UCSD-AML1 (cell line): ENCODE data around the gene PON1.

ENCODE experiments used
- DNase-seq: peaks from one replicate; lab custom pipeline; 2025; ENCODE audit not compliant: unreplicated experiment; lab: John Stamatoyannopoulos, UW

PON1 gene

GRCh38 chr7:95317966-95318365 lies 6.4 kb downstream of the PON1 start:
- DNase-seq: no peak

- DNase-seq: no peak
These were observed 6.8 kb downstream of the PON1 start for GRCh38 chr7:95317546-95317945.

GRCh38 chr7:95316588-95316987 lies 7.7 kb downstream of the PON1 start:
- DNase-seq: no peak

GRCh38 chr7:95312561-95312960 lies 11.8 kb downstream of the PON1 start:
- no peak for DNase-seq

- DNase-seq: no peak
These were observed 12.9 kb downstream of the PON1 start for GRCh38 chr7:95311389-95311788.

GRCh38 chr7:95309951-95310350 lies 14.4 kb downstream of the PON1 start:
- no peak for DNase-seq

GRCh38 chr7:95304990-95305389 lies 19.3 kb downstream of the PON1 start:
- DNase-seq: no peak

GRCh38 chr7:95303013-95303905 lies 21.1 kb downstream of the PON1 start:
- no peak for DNase-seq

GRCh38 chr7:95298091-95298490 lies 26.2 kb downstream of the PON1 start:
- DNase-seq: no peak

GRCh38 chr7:95297041-95297440 lies 27.3 kb downstream of the PON1 start:
- DNase-seq: no peak

GRCh38 chr7:95296456-95296855 lies 27.9 kb downstream of the PON1 start:
- DNase-seq: no peak

GRCh38 chr7:95295397-95295796 lies 28.9 kb downstream of the PON1 start:
- DNase-seq: no peak

- DNase-seq: no peak
These were observed 34.0 kb downstream of the PON1 start for GRCh38 chr7:95290166-95290830.

- no peak for DNase-seq
These were observed 38.2 kb downstream of the PON1 start for GRCh38 chr7:95286096-95286495.

GRCh38 chr7:95279417-95279816 lies 44.9 kb downstream of the PON1 start:
- no peak for DNase-seq

- DNase-seq: no peak
These were observed 48.2 kb downstream of the PON1 start for GRCh38 chr7:95276114-95276513.

- DNase-seq: no peak
These were observed 54.7 kb downstream of the PON1 start for GRCh38 chr7:95269640-95270039.

- no peak for DNase-seq
These were observed 56.6 kb downstream of the PON1 start for GRCh38 chr7:95267754-95268153.

GRCh38 chr7:95265634-95266033 lies 58.7 kb downstream of the PON1 start:
- DNase-seq: no peak

- no peak for DNase-seq
These were observed 59.9 kb downstream of the PON1 start for GRCh38 chr7:95264363-95264891.

GRCh38 chr7:95263785-95264362 lies 60.5 kb downstream of the PON1 start:
- no peak for DNase-seq

GRCh38 chr7:95262875-95263274 lies 61.5 kb downstream of the PON1 start:
- no peak for DNase-seq
